Stimulated activated CD4-positive, alpha-beta T cell treated with anti-CD3 and anti-CD28 coated beads, Interleukin-15, amount 100 ng/mL, for 24 hours (primary cell): ENCODE results near the gene LONP2.
"Not testable (repeated sequence)": the region's sequence is repeated elsewhere in the genome, so short reads cannot be mapped to it uniquely, and the experiment has no call there.

Experiments
- DNase-seq: peaks from one replicate; pipeline ENCODE4 v3.0.0-alpha.2; 2020

The LONP2 gene

DNA sequence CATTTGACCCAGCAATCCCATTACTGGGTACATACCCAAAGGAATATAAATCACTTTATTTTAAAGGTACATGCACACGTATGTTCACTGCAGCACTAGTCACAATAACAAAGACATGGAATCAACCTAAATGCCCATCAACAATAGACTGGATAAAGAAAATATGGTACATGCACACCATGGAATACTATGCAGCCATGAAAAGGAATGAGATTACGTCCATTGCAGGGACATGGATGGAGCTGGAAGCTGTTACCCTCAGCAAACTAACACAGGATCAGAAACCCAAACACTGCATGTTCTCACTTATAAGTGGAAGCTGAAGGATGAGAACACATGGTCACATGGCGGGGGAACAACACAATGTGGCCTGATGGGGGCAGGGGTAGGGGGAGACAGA lies 4.0 kb upstream of the LONP2 start:
- not testable (repeated sequence) for DNase-seq

DNA sequence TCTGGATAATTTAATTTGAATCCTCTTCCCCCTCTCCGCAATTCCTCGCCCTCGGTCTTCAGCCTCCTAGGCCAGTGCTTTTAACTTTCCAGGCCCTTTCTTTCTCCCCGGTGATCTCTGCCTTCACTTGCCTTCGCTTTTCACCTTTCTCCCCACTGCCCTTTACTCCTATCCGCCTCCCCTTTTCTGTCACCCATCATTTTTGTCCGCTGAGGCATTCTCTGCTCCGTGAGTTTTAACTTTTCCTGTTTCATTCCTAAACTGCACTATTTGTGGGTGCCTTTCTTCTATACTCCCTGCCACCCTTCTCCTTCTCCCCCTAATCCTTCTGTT lies 729 bp downstream of the LONP2 start:
- DNase-seq, result no peak

DNA sequence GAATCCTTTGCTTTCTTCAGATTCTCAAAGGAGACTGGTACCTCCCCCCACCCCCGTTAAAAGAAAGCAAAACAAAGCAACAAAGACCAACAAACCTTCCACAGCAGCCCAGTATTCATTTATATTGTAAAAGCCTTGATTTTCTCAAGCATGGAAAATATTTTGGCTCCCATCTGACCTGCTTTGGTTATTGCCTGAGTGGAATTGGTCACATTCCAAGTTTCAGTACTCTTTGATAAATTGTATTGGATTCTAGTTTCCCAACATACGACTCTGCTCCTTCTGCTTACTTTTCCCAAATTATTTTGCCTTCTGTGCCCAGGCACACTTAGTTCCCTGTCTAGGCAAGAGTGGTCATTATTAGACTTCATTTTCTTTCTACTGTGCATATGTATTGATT lies 2.0 kb downstream of the LONP2 start:
- no peak for DNase-seq

DNA sequence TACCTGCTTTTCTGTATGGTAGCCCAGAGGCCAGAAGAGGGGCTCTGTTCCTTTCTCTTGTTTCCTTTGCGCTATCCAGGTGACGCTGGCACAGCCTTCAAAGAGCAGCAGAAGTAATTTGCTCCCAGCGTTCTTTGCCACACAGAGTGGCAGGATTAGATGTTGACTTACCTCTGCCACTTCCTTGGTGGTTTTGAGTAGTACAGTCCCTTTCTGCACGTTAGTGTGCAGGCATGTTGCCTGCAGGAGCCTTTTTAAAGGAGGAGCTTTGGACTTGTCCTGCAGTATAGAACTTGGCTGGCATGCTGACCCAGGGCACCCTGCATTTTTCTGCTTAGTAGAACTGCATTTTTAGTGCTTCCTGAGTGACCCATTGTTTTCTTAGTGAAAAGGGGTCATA lies 3.2 kb downstream of the LONP2 start, which contains the start of gene ABCC11:
Gene ABCC11 (minus strand): TSS at position 229 of the 400 bp plus-strand sequence. CDS start 15,618 bp downstream, outside the sequence.
- no peak for DNase-seq

DNA sequence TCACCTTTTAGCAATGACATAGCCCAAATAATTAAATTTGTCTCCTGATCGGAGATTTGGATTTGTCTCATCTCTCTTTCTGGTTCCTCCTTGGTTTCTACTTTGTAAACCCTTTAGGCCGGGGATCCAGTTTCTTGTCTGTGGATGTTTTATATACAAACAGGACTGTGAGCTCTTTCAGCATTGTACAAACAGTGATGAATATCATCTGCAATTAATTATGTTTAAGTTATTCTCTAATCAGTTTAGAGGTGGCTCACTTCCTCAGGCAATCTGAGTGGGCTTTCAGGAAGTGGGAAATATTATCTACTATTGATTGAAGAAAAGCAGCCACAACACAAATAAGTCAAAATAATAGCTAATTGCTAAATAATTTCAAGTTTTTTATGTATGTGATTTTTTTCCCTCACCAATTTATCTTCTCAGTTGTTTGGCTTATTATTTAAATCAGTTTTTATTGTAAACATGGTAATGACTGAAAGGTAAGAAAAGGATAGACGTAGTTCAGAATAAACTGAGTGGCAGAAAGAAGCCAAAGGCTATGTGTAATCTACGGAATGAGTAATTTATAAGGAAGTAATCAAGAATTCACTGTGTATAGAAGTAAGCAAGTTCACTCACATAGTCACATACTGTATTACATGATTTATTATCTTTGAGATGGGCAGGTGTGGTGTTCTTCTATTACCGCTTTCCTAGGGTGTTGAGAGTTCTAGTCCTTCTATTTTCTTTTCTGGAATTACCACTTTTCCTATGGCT lies 6.6 kb downstream of the LONP2 start:
- no peak for DNase-seq

DNA sequence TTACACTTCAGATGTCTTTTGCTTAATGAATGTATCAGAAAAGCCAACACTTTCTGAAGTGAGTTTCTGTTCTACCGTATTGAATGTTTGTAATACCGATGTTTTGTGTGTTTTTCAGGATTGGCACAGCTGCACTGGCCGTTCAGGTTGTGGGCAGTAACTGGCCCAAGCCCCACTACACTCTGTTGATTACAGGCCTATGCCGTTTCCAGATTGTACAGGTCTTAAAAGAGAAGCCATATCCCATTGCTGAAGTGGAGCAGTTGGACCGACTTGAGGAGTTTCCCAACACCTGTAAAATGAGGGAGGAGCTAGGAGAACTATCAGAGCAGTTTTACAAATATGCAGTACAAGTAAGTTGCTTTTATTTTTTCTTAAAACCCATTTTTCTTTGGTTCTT lies 7.9 kb downstream of the LONP2 start:
- DNase-seq, result no peak

DNA sequence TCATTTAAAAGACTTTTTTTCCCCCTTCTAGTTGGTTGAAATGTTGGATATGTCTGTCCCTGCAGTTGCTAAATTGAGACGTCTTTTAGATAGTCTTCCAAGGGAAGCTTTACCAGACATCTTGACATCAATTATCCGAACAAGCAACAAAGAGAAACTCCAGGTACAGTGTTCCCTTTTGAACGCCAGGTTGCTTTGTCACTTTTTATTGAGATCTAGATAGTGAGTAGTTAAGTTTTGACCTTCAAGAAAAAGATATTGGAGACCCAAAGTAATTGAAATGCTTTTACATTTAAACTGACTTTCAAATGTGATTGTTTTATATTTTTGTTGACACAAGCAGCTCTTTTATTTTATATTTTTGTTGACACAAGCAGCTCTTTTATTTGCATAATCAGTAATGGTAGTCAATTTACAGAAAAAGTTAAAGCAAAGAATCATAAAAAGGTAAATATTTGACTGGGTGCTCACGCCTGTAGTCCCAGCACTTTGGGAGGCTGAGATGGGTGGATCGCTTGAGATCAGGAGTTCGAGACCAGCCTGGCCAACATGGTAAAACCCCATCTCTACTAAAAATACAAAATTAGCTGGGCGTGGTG lies 12.6 kb downstream of the LONP2 start:
- no peak for DNase-seq

DNA sequence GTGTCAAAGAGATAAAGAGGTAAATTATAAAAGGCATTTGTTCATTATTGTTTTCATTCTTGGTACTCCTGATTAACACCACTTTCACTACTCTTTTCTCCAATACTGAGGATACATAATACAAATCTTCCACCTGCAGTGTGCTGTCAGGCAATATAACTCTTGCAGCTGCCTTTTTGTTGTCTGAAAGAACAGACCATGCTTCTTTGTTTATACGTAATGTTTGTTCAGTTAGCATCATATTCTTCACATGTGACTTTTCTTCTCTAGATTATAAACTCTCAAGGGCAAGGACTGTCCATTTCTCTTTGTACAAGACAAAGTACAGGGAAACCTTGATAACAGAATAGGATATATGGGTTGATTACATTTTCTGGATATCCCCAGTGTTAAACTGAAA lies 17.5 kb downstream of the LONP2 start:
- no peak for DNase-seq

DNA sequence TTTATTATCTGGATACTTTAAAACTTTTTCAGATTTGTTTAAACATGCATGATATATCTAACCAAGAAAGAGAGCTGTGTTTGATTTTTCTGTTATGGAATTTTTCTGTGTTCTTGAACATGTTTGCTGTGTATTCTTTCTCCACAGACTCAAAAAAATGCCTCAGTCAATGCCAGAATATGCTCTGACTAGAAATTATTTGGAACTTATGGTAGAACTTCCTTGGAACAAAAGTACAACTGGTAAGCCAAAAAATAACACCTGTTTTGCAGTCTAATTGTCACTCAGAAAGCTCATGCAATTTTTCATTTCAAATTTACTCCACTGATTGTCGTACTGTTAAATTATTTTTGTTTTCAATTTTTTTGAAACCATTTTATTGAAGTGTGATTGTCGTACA lies 18.5 kb downstream of the LONP2 start:
- DNase-seq, result no peak

DNA sequence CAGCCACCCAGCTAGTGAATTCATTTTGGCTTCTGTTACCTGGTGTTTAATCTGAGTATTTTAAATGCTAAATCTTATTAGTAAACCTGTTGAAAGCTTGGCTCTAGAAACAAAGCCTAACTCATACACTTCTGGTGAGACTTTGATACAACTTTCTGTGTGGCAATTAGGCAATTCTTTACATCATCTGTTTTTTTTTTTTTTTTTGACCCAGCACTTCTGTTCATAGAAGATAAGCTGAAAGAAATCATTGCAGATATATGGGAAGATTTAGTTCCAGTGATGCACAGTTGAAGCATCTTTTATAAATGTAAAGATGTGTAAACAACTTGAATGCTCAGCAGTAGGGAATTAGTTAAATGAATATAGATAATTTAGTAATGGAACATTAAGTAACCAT lies 24.9 kb downstream of the LONP2 start:
- no peak for DNase-seq

DNA sequence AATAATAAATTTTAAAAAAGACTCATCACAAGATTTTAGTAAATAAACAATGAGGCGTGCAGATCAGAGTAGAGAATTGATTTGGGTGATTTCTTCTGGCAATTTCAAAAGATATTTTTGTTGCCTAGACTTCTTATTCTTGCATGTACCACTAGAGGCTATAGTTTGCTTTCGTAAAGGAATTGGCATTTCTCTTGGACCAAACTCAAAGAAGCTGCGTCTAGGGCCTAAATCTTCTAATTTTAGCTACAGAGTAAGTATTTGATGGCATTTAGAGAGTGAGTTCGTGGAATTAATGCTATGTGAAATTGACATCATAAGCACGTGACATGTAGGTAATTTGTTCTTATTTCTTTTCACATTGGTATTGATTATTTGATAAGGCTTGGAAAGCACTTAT lies 27.6 kb downstream of the LONP2 start:
- no peak for DNase-seq

DNA sequence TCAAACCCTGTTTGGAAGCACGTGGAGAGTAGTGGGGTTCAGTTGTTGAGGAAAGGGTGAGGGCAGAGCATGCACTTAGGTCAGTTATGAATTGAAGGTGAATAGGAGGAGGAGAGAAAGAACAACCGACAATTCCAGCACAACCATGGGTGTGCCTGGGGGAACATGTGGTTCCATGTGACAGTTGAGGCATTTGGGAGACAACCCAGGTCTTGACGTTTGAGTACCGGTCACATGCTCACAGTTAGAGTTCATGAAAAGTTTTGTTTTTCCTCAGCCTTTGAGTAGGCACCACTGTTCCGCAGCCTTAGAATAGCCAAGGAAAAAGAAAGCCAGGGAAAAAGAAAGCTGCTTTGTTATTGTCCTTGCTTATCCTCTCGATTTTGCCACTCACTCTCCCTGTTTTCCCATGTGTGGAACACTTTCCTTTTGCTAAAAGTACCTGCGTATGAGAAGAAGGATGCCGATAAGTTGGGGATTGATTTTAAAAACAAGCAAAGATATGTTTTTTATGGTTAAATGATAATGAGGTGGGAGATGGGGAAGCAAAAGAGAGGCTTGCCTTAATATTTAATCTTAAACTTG lies 28.8 kb downstream of the LONP2 start:
- DNase-seq, result no peak

DNA sequence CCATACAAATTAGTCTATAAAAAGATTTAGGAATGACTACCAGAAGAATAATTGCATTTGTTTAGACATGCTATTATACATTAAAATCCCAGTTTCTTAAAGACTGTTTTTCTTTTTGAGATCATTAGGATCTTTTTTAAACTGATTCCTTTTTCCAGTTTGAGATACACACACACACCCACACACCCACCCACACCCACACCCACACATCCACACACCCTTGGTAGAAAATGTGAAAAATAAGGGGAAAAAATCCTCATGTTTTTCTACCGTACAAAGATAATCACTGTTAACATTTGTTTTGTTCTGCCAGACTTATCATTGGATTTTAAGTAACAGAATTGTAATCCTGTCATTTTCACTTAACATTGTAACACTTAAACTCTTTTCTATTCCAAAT lies 30.4 kb downstream of the LONP2 start:
- DNase-seq, result no peak

DNA sequence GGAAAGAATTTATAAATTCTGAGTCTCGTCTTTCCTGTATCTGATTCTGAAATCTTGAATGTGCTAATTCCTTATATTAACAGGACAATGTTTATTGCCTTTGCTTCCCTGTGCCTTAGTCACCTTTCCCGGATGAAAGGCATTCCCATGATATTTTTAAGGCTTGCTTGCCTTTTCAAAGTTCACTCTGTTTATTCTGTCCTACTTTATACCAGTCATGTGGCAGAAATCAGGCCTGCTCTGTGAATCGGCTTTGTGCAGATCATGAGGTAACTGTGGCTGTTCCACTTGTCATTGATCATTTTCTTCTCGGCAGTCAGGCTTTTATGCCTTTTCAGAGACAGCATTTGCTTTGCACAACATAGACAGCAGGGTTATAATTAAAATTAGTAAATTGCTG lies 32.0 kb downstream of the LONP2 start:
- DNase-seq, result no peak

DNA sequence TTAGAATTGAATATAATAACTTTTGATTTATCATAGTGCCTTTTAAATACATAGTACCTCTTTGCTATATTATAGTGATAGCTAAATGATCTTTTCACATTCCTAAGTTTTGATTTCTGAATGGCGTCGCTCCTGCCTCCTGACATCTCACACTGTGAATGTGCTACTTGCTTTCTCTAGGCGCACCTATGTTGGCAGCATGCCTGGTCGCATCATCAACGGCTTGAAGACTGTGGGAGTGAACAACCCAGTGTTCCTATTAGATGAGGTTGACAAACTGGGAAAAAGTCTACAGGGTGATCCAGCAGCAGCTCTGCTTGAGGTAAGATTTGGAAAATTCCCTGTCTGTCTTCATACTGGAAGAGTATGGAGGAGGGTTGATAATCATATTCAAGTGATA lies 33.1 kb downstream of the LONP2 start:
- DNase-seq, result no peak

DNA sequence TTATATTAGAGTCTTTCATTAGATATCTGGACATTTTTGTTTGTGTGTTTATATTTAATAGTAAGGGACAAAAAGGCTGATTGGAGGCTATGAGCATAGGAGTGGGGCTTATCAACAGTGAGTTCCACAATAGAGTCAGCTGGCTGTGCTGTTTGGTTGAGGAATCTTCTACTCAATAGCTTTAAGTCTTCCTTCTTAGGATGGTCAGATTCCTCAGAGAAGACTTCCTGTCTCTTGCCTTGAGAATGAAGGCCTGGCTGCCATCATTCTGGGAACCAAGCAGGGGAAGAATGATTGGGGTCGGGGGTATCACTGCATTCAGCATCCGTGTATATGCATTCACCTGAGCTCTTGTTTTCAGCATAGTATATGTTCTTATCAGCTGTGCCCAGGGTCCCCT lies 35.1 kb downstream of the LONP2 start:
- no peak for DNase-seq

DNA sequence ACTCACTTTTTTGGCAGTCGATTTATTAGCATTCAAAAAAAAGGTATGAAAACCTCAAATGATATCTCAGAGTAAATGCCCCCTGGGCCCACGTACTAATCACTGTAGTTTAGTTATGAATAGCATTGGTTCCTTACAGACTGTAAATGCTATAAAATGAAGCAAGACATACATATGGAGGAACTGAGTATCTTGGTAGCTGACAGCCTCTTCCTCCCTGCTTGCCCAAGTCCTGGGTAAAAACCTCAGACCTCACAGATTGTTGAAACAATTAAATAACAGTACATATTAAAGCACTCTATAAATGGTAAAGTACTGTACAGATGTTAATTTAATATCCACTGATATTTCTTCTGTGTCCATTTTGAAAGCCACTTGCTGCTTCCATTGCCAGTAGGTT lies 36.4 kb downstream of the LONP2 start:
- no peak for DNase-seq

DNA sequence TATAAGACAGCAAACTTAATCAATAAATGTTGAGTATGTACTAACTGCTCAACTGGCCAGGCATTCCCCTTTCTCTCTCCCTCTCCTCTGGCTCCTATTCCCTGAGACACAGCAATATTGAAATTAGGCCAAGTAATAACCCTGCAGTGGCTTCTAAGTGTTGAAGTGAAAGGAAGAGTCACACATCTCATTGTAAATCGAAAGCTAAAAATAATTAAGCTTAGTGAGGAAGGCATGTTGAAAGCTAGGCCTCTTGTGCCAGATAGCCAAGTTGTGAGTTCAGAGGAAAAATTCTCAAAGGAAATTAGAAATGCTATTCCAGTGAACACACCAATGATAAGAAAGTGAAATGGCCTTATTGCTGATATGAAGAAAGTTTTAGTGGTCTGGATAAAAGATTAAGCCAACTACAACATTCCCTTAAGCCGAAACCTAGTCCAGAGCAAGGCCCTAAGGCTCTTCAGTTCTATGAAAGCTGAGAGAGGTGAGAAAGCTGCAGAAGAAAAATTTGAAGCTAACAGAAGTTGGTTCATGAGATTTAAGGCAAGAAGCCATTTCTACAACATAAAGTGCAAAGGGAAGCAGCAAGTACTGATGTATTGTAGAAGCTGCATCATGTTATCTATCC lies 38.6 kb downstream of the LONP2 start:
- DNase-seq, result no peak

DNA sequence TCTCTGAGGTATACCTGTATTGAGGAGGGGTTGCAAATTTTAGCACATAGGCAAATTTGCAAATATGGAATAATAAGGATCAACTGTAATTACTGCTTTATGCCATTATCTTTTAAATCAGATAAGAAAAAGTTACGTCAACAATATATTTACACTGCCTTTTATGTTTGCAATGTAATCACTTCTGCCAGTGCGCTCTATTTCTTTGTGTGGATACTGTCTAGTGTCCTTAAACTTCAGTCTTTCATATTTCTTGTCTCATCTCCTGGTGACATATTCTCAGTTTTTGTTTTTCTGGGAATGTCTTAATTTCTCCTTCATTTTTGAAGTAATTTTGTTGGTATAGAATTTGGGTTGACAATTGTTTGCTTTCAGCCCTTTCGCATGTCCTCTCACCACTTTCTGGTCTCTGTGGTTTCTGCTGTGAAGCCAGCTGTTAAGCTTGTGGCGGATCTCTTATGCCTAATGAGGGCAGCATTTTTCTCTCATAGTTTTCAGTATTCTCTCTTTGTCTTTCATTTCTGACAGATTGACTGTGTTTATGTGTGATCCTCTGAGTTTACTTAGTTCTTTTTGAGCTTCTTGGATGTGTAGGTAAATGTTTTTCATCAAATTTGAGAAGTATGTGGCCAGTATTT lies 40.8 kb downstream of the LONP2 start:
- no peak for DNase-seq

DNA sequence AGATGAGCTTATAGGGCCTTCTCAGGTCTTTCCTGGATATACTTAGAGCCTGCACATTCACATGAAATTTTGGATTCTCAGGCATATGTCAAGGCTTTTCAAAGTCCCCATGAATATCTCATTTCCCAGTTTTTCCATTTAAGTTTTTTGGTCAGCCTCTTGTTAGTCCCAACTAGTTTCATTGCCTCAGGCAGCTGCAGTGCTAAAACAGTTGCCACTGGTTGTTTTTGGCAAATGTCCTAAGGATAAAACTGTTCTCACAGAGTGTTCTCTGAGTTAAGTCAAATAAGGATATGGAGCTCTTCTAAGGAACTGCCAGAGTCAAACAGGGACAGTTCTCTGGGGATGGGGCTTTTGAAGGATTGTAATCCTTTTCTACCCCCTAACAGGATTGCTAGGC lies 43.1 kb downstream of the LONP2 start:
- no peak for DNase-seq

DNA sequence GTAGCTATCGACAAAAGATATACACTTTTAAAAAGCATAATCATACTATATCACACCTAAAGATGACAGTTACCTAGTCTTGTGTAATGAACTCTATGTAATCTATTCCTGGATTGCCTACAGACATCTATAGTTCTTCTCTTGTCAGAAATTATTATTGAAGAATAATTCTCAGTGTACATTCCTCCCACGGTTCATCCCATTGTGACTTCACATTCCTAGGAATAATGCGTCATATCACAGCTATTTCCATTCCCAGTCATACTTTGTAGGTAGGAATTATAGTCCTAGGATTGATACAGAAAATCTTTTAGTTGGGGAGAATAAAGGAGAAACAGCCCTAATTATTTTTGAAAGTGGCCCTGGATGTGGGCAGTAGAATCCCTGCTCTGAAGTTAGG lies 47.2 kb downstream of the LONP2 start:
- DNase-seq, result no peak

DNA sequence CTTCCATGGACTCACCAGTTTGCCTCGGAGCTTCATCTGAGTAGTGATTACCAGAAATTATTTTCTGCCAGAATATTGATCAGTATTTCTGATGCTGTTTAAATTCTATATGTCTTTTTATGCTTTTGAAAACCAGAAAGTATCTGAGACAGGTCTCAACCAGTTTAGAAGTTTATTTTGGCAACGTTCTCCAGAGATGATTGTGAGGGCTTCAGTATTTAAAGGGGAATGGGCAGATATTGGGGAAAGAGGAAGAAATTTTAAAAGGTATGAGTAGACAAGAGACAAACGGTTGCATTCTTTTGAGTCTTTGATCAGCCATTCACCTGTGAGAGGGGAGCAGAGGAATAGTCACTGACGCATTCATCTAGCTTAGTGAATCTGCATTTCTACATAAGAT lies 47.7 kb downstream of the LONP2 start:
- DNase-seq, result no peak

DNA sequence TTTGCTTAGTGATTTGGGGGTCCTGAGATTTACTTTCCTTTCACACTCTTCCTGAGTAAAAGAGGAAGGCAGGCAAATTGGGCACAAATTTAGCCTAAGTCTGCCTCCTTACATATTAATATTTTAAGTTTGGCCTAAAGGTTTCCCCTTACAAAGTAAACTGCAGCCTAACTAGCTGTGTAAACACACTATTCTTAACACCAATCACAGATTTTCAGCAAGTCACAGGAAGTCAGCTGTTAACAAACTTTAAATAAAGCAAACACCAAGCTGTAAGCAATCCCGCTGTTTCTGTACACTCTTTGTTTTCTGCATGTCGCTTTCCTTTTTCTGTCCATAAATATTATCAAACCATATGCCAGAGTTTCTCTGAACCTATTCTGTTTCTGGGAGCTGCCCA lies 48.4 kb downstream of the LONP2 start:
- no peak for DNase-seq

DNA sequence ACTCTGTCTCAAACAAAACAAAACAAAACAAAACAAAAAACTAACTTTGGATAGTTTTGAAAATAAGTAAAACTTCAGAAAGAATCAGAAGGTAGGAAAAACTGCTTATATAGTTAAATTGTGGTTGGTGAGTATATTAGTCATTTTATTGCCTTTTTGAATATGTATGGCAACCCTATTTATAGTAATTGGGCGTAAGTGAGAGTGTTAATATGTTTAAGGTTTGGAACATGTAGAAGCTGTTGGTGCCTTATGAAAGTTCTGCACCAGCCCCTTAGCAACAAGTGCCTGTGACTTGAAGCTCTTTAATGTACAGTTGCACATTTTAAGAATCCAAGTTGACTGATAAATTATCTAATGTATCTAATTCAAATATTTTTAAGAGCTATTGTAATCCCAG lies 50.6 kb downstream of the LONP2 start:
- no peak for DNase-seq
